SH-SY5Y (cell line): ENCODE measurements around the gene NUDT12.

Experiments used
- GATA2 ChIP-seq: IDR thresholded peaks from 2 replicates; pipeline ENCODE4 v1.6.1; 2011; ENCODE audit warnings: mild to moderate bottlenecking, low read depth, low read length
- GATA3 ChIP-seq: IDR thresholded peaks from 2 replicates; pipeline ENCODE4 v1.6.1; 2011; ENCODE audit warnings: low read depth, mild to moderate bottlenecking, low read length, moderate library complexity

GRCh38 chr5:103511554-103511885 lies 51.1 kb downstream of the NUDT12 start:
- TF ChIP-seq GATA3 (no peak), GATA2 (no peak)
